WTC11 (cell line): Measurements from ENCODE around the gene CRYBG3. TPM values are rescaled to one million over a fixed set of nuclear protein-coding genes. Genes with fewer than 3 reads are reported as not detected.

ENCODE experiments used
- ATAC-seq: fragments of 200-7000 bp; cut with Tn5 transposase; 2 replicates; pipeline ENCODE4 v1.10.0; 2021; ENCODE audit warnings: mild to moderate bottlenecking, moderate library complexity
- CTCF ChIA-PET: fragments of 300-600 bp; sonication (Branson Sonifier 250); formaldehyde crosslinking; loops from one replicate; lab custom pipeline; 2021; ENCODE audit warnings: antibody characterized with exemption; lab: Charles Lee
- POLR2A ChIA-PET: fragments of 350-600 bp; sonication (Branson Sonifier 250); formaldehyde crosslinking; loops from one replicate; lab custom pipeline; 2021; ENCODE audit warnings: antibody characterized with exemption; lab: Charles Lee
- DNase-seq: peaks from one replicate; pipeline ENCODE4 v3.0.0; 2021; ENCODE audit warnings: low spot score
- H3K27ac Mint-ChIP-seq: 2 replicates; pipeline ENCODE4 v1.8.0; 2021; ENCODE audit warnings: mixed read lengths
- H3K27me3 Mint-ChIP-seq: 2 replicates; pipeline ENCODE4 v1.8.0; 2021; ENCODE audit warnings: low read depth, mild to moderate bottlenecking, moderate library complexity, mixed read lengths
- H3K36me3 Mint-ChIP-seq: 2 replicates; pipeline ENCODE4 v1.8.0; 2021; ENCODE audit warnings: mixed read lengths
- H3K4me1 Mint-ChIP-seq: 2 replicates; pipeline ENCODE4 v1.8.0; 2022; ENCODE audit warnings: mixed read lengths
- H3K4me3 Mint-ChIP-seq: 2 replicates; pipeline ENCODE4 v1.8.0; 2021; ENCODE audit warnings: mild to moderate bottlenecking, moderate library complexity, mixed read lengths
- H3K9me3 Mint-ChIP-seq: 2 replicates; pipeline ENCODE4 v1.8.0; 2021; ENCODE audit warnings: mixed read lengths
- ATF1 ChIP-seq: sonication (generic); formaldehyde crosslinking; IDR thresholded peaks from 2 replicates; pipeline ENCODE4 v1.8.1; 2023; ENCODE audit warnings: mild to moderate bottlenecking, moderate library complexity, missing genetic modification reagents
- CREM ChIP-seq: sonication (generic); formaldehyde crosslinking; IDR thresholded peaks from 2 replicates; pipeline ENCODE4 v1.8.1; 2022; ENCODE audit warnings: mild to moderate bottlenecking, missing genetic modification reagents, moderate library complexity
- ELF4 ChIP-seq: sonication (generic); formaldehyde crosslinking; IDR thresholded peaks from 2 replicates; pipeline ENCODE4 v1.8.1; 2022; ENCODE audit warnings: low read depth, mild to moderate bottlenecking, moderate library complexity, missing genetic modification reagents
- EMX1 ChIP-seq: fragments of 250-450 bp; sonication (Bioruptor Pico); IDR thresholded peaks from 2 replicates; pipeline ENCODE4 v1.8.0; 2021; ENCODE audit warnings: mild to moderate bottlenecking
- ETV6 ChIP-seq: sonication (generic); formaldehyde crosslinking; IDR thresholded peaks from 2 replicates; pipeline ENCODE4 v1.8.1; 2022; ENCODE audit warnings: mild to moderate bottlenecking, missing genetic modification reagents
- FOXJ3 ChIP-seq: sonication (generic); formaldehyde crosslinking; IDR thresholded peaks from 2 replicates; pipeline ENCODE4 v1.9.0; 2021; ENCODE audit warnings: missing genetic modification reagents, mild to moderate bottlenecking, borderline replicate concordance
- FOXK1 ChIP-seq: sonication (generic); formaldehyde crosslinking; IDR thresholded peaks from 2 replicates; pipeline ENCODE4 v1.8.0; 2022; ENCODE audit warnings: mild to moderate bottlenecking, moderate library complexity, missing genetic modification reagents
- GABPB1 ChIP-seq: sonication (generic); formaldehyde crosslinking; IDR thresholded peaks from 2 replicates; pipeline ENCODE4 v1.8.1; 2023; ENCODE audit warnings: mild to moderate bottlenecking, missing genetic modification reagents
- GRHL2 ChIP-seq: fragments of 250-450 bp; sonication (Bioruptor Pico); IDR thresholded peaks from 2 replicates; pipeline ENCODE4 v1.8.0; 2022; ENCODE audit warnings: mild to moderate bottlenecking, moderate library complexity; ENCODE audit not compliant: insufficient replicate concordance, severe bottlenecking
- KAT7 ChIP-seq: sonication (generic); formaldehyde crosslinking; IDR thresholded peaks from 2 replicates; pipeline ENCODE4 v1.8.1; 2023; ENCODE audit warnings: missing genetic modification reagents, mild to moderate bottlenecking, borderline replicate concordance
- MLX ChIP-seq: sonication (generic); formaldehyde crosslinking; IDR thresholded peaks from 2 replicates; pipeline ENCODE4 v1.8.1; 2023; ENCODE audit warnings: mild to moderate bottlenecking, missing genetic modification reagents, moderate library complexity
- MXD4 ChIP-seq: fragments of 250-450 bp; sonication (Bioruptor Pico); IDR thresholded peaks from 2 replicates; pipeline ENCODE4 v1.8.0; 2021; ENCODE audit warnings: mild to moderate bottlenecking, moderate library complexity, borderline replicate concordance
- MYBL2 ChIP-seq: sonication (generic); formaldehyde crosslinking; IDR thresholded peaks from 2 replicates; pipeline ENCODE4 v1.8.1; 2023; ENCODE audit warnings: mild to moderate bottlenecking, moderate library complexity, missing genetic modification reagents
- NFE2L1 ChIP-seq: sonication (generic); formaldehyde crosslinking; IDR thresholded peaks from 2 replicates; pipeline ENCODE4 v1.8.1; 2023; ENCODE audit warnings: missing genetic modification reagents
- NR1H2 ChIP-seq: sonication (generic); formaldehyde crosslinking; IDR thresholded peaks from 2 replicates; pipeline ENCODE4 v1.9.0; 2021; ENCODE audit warnings: mild to moderate bottlenecking, moderate library complexity, missing genetic modification reagents
- NR2C2 ChIP-seq: sonication (generic); formaldehyde crosslinking; IDR thresholded peaks from 2 replicates; pipeline ENCODE4 v1.8.0; 2022; ENCODE audit warnings: mild to moderate bottlenecking, missing genetic modification reagents
- SP1 ChIP-seq: sonication (generic); formaldehyde crosslinking; conservative IDR thresholded peaks from 2 replicates; pipeline ENCODE4 v1.8.1; 2022; ENCODE audit warnings: missing genetic modification reagents
- TEAD1 ChIP-seq: sonication (generic); formaldehyde crosslinking; IDR thresholded peaks from 2 replicates; pipeline ENCODE4 v1.8.0; 2022; ENCODE audit warnings: mild to moderate bottlenecking, missing genetic modification reagents
- TP53 ChIP-seq: sonication (generic); formaldehyde crosslinking; IDR thresholded peaks from 2 replicates; pipeline ENCODE4 v1.8.1; 2023; ENCODE audit warnings: mild to moderate bottlenecking, missing genetic modification reagents
- ZMAT4 ChIP-seq: fragments of 250-450 bp; sonication (Bioruptor Pico); IDR thresholded peaks from 2 replicates; pipeline ENCODE4 v1.9.0; 2021; ENCODE audit warnings: mild to moderate bottlenecking
- ZNF671 ChIP-seq: fragments of 250-450 bp; sonication (Bioruptor Pico); IDR thresholded peaks from 2 replicates; pipeline ENCODE4 v1.8.0; 2021; ENCODE audit warnings: mild to moderate bottlenecking
- total RNA-seq: library from RNA; stranded (reverse); gene quantifications from 3 replicates; pipeline ENCODE4 v1.2.3, GENCODE V29; 2021
- TF ChIP-seq, protein P1 (sequence below): sonication (generic); formaldehyde crosslinking; IDR thresholded peaks from 2 replicates; pipeline ENCODE4 v1.8.1; 2023; ENCODE audit warnings: mild to moderate bottlenecking, missing genetic modification reagents
- TF ChIP-seq, protein P2 (sequence below): fragments of 250-450 bp; sonication (Bioruptor Pico); IDR thresholded peaks from 2 replicates; pipeline ENCODE4 v1.9.0; 2021; ENCODE audit warnings: moderate library complexity, mild to moderate bottlenecking, inconsistent platforms, borderline replicate concordance
- TF ChIP-seq, protein P3 (sequence below): sonication (generic); formaldehyde crosslinking; IDR thresholded peaks from 2 replicates; pipeline ENCODE4 v1.8.1; 2023; ENCODE audit warnings: mild to moderate bottlenecking, missing genetic modification reagents
- TF ChIP-seq, protein P4 (sequence below): sonication (generic); formaldehyde crosslinking; IDR thresholded peaks from 2 replicates; pipeline ENCODE4 v1.8.1; 2022; ENCODE audit warnings: mild to moderate bottlenecking, missing genetic modification reagents, moderate library complexity, borderline replicate concordance

CRYBG3 gene
- total RNA-seq, 1 experiment from 2014 or later: 13.6 TPM

DNA sequence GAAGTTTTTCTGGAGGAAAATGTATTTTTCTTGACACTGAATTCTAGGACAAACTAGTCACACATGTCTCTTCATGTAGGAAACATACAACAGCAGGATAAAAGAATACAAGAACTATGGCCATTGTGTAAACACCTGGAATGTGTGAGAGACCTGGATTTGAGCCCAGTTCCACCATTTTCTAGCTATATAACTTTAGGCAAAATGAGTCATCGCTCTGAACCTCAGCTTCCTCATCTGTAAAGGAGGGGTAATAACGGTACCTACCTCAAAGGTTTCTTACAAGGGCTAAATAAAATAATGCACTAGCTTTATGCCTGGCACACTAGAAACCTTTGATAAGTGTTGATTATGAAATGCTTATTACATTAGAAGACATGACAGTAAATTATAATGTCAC, 92.6 kb downstream of the CRYBG3 start:
- TF ChIP-seq GABPB1 (CRISPR knock-in tag) (no peak), TP53 (no peak)
- ChIA-PET POLR2A (no interaction called here), CTCF (interaction anchor here (1.2 kb wide), 1 partner anchor 109 kb away, joined by 3 read pairs; no protein-coding TSS in a partner anchor)
- Mint-ChIP-seq H3K27me3 (no peaks in the 10 kb centered on the region), H3K9me3 (no peaks in the 10 kb centered on the region), H3K36me3 (peaks cover 20% of the 10 kb centered on the region), H3K4me3 (no peak overlapping the region), H3K27ac (no peak overlapping the region), H3K4me1 (peaks cover 16% of the 10 kb centered on the region)
- DNase-seq (no peak), ATAC-seq (no peak)

GRCh38 chr3:97916576-97916975, 94.8 kb downstream of the CRYBG3 start:
- POLR2A ChIA-PET: no interaction called here
- H3K4me1 Mint-ChIP-seq: peaks cover 2% of the 10 kb centered on the region
- H3K27me3 Mint-ChIP-seq: no peaks in the 10 kb centered on the region
- H3K27ac Mint-ChIP-seq: no peak overlapping the region
- H3K9me3 Mint-ChIP-seq: no peaks in the 10 kb centered on the region
- CTCF ChIA-PET: no interaction called here
- no peak for DNase-seq
- ATAC-seq: no peak
- TF ChIP-seq FOXK1: no peak
- TF ChIP-seq MXD4 (CRISPR knock-in tag): no peak
- no peak for TF ChIP-seq FOXJ3 (CRISPR knock-in tag)
- TF ChIP-seq ATF1 (CRISPR knock-in tag): no peak
- TF ChIP-seq EMX1 (CRISPR knock-in tag): no peak
- no peak overlapping the region for H3K4me3 Mint-ChIP-seq
- H3K36me3 Mint-ChIP-seq: peaks cover 20% of the 10 kb centered on the region

- H3K27me3 Mint-ChIP-seq: no peaks in the 10 kb centered on the region
- ChIA-PET CTCF (no interaction called here), POLR2A (no interaction called here)
- no peak for TF ChIP-seq ZMAT4 (CRISPR knock-in tag)
- no peak for TF ChIP-seq KAT7 (CRISPR knock-in tag)
- no peak for TF ChIP-seq NR1H2 (CRISPR knock-in tag)
- TF ChIP-seq, protein P1, sequence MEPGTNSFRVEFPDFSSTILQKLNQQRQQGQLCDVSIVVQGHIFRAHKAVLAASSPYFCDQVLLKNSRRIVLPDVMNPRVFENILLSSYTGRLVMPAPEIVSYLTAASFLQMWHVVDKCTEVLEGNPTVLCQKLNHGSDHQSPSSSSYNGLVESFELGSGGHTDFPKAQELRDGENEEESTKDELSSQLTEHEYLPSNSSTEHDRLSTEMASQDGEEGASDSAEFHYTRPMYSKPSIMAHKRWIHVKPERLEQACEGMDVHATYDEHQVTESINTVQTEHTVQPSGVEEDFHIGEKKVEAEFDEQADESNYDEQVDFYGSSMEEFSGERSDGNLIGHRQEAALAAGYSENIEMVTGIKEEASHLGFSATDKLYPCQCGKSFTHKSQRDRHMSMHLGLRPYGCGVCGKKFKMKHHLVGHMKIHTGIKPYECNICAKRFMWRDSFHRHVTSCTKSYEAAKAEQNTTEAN (CRISPR knock-in tag): no peak
- TF ChIP-seq SP1: no peak
- H3K4me1 Mint-ChIP-seq: no peaks in the 10 kb centered on the region
- H3K9me3 Mint-ChIP-seq: peaks cover 5% of the 10 kb centered on the region; the same call in 1 of the 2 replicates
- ATAC-seq (no peak), DNase-seq (no peak)
- H3K27ac Mint-ChIP-seq: no peak overlapping the region
- H3K4me3 Mint-ChIP-seq: no peak overlapping the region
- peaks cover 32% of the 10 kb centered on the region for H3K36me3 Mint-ChIP-seq
These were observed 96.2 kb downstream of the CRYBG3 start for GRCh38 chr3:97917813-97918536.

- no peaks in the 10 kb centered on the region for H3K4me1 Mint-ChIP-seq
- no peak overlapping the region for H3K4me3 Mint-ChIP-seq
- peaks cover 16% of the 10 kb centered on the region for H3K36me3 Mint-ChIP-seq
- no peak for DNase-seq
- POLR2A ChIA-PET: no interaction called here
- no peak for ATAC-seq
- no peak overlapping the region for H3K27ac Mint-ChIP-seq
- CTCF ChIA-PET: no interaction called here
- no peaks in the 10 kb centered on the region for H3K27me3 Mint-ChIP-seq
- no peaks in the 10 kb centered on the region for H3K9me3 Mint-ChIP-seq
- no peak for TF ChIP-seq NFE2L1 (CRISPR knock-in tag)
- no peak for TF ChIP-seq CREM
- TF ChIP-seq, protein P2, sequence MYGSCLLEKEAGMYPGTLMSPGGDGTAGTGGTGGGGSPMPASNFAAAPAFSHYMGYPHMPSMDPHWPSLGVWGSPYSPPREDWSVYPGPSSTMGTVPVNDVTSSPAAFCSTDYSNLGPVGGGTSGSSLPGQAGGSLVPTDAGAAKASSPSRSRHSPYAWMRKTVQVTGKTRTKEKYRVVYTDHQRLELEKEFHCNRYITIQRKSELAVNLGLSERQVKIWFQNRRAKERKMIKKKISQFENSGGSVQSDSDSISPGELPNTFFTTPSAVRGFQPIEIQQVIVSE (CRISPR knock-in tag): no peak
- no peak for TF ChIP-seq MLX (CRISPR knock-in tag)
- no peak for TF ChIP-seq TEAD1 (CRISPR knock-in tag)
- no peak for TF ChIP-seq NR1H2 (CRISPR knock-in tag)
- TF ChIP-seq, protein P3, sequence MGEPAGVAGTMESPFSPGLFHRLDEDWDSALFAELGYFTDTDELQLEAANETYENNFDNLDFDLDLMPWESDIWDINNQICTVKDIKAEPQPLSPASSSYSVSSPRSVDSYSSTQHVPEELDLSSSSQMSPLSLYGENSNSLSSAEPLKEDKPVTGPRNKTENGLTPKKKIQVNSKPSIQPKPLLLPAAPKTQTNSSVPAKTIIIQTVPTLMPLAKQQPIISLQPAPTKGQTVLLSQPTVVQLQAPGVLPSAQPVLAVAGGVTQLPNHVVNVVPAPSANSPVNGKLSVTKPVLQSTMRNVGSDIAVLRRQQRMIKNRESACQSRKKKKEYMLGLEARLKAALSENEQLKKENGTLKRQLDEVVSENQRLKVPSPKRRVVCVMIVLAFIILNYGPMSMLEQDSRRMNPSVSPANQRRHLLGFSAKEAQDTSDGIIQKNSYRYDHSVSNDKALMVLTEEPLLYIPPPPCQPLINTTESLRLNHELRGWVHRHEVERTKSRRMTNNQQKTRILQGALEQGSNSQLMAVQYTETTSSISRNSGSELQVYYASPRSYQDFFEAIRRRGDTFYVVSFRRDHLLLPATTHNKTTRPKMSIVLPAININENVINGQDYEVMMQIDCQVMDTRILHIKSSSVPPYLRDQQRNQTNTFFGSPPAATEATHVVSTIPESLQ (CRISPR knock-in tag): no peak
- TF ChIP-seq, protein P4, sequence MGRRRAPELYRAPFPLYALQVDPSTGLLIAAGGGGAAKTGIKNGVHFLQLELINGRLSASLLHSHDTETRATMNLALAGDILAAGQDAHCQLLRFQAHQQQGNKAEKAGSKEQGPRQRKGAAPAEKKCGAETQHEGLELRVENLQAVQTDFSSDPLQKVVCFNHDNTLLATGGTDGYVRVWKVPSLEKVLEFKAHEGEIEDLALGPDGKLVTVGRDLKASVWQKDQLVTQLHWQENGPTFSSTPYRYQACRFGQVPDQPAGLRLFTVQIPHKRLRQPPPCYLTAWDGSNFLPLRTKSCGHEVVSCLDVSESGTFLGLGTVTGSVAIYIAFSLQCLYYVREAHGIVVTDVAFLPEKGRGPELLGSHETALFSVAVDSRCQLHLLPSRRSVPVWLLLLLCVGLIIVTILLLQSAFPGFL (CRISPR knock-in tag): no peak
- TF ChIP-seq ELF4 (CRISPR knock-in tag): no peak
- no peak for TF ChIP-seq ZNF671 (CRISPR knock-in tag)
- TF ChIP-seq ETV6 (CRISPR knock-in tag): no peak
- no peak for TF ChIP-seq MYBL2 (CRISPR knock-in tag)
- no peak for TF ChIP-seq GRHL2 (CRISPR knock-in tag)
- TF ChIP-seq NR2C2 (CRISPR knock-in tag): no peak
- TF ChIP-seq KAT7 (CRISPR knock-in tag): no peak
These were observed 105.9 kb downstream of the CRYBG3 start for GRCh38 chr3:97927704-97928103.
